Right atrium auricular region (tissue), 2 donors: ENCODE data around the gene SCUBE2. TPM values are rescaled to one million over a fixed set of nuclear protein-coding genes. Genes with fewer than 3 reads are reported as not detected.

Experiments
- DNase-seq: peaks from one replicate; pipeline ENCODE4 v3.0.0-alpha.2; 2019; ENCODE audit warnings: low spot score
- H3K27ac ChIP-seq, 2 donors: fragments of 200-600 bp; sonication (generic); 1 replicate in 1 of 2; 2 replicates in 1 of 2; pipeline ENCODE4 v1.5.1; 2016 to 2019
- H3K27me3 ChIP-seq, 2 donors: fragments of 200-600 bp; sonication (generic); one replicate each; pipeline versions ENCODE4 v1.5.1 to v1.6.0; 2017 to 2019
- H3K36me3 ChIP-seq: fragments of 200-600 bp; sonication (generic); one replicate; pipeline ENCODE4 v1.5.1; 2016
- H3K4me1 ChIP-seq, 2 donors: fragments of 200-600 bp; sonication (generic); one replicate each; pipeline versions ENCODE4 v1.5.1 to v1.6.0; 2017 to 2019
- H3K4me3 ChIP-seq, 2 donors: fragments of 200-600 bp; sonication (generic); 1 replicate in 1 of 2; 2 replicates in 1 of 2; pipeline ENCODE4 v1.5.1; 2017 to 2019; ENCODE audit warnings: mild to moderate bottlenecking in 1 of 2, moderate library complexity in 1 of 2
- H3K9me3 ChIP-seq, 2 donors: fragments of 200-600 bp; sonication (generic); one replicate each; pipeline ENCODE4 v1.5.1; 2019
- CTCF ChIP-seq, 2 donors: fragments of 200-600 bp; sonication (generic); IDR thresholded peaks; one replicate each; pipeline ENCODE4 v1.5.1; 2019; ENCODE audit warnings: antibody characterized with exemption in 2 of 2
- microRNA-seq, 2 donors: library from miRNA; unstranded; fragments of <30 nt; microRNA quantifications; one replicate each; pipeline ENCODE4, GENCODE V29; 2016 to 2017; ENCODE audit warnings: borderline number of aligned reads in 2 of 2, borderline replicate concordance in 1 of 2
- total RNA-seq, 2 donors: library from RNA; depleted of rRNA; stranded (reverse); fragments of >200 nt; gene quantifications; one replicate each; pipeline ENCODE4 v1.1.0, GENCODE V29; 2016

Gene SCUBE2
- total RNA-seq, 2 donors from 2014 or later = 0.63 to 1.6 TPM

GRCh38 chr11:8973121-8973520 lies 118.3 kb downstream of the SCUBE2 start:
- Histone ChIP-seq H3K27ac (no peak overlapping the region), H3K9me3 (no peaks in the 10 kb centered on the region), H3K4me3 (no peak overlapping the region), H3K4me1 (no peaks in the 10 kb centered on the region), H3K36me3 (no peaks in the 10 kb centered on the region), H3K27me3 (no peaks in the 10 kb centered on the region)
- no peak for TF ChIP-seq CTCF (IDR thresholded peaks at IDR 0.05)
- DNase-seq = no peak

GRCh38 chr11:8971924-8972316 lies 119.5 kb downstream of the SCUBE2 start:
- no peak for TF ChIP-seq CTCF (IDR thresholded peaks at IDR 0.05)
- H3K9me3 ChIP-seq = no peaks in the 10 kb centered on the region
- H3K36me3 ChIP-seq = no peaks in the 10 kb centered on the region
- H3K27me3 ChIP-seq = no peaks in the 10 kb centered on the region
- H3K4me1 ChIP-seq = no peaks in the 10 kb centered on the region
- H3K4me3 ChIP-seq = no peak overlapping the region
- H3K27ac ChIP-seq = no peak overlapping the region
- DNase-seq = no peak

- H3K36me3 ChIP-seq = no peaks in the 10 kb centered on the region
- TF ChIP-seq CTCF (IDR thresholded peaks at IDR 0.05) = no peak
- DNase-seq = no peak
- H3K27me3 ChIP-seq = no peaks in the 10 kb centered on the region
- H3K4me1 ChIP-seq = no peaks in the 10 kb centered on the region
- H3K9me3 ChIP-seq = no peaks in the 10 kb centered on the region
- no peak overlapping the region for H3K27ac ChIP-seq
- no peak overlapping the region for H3K4me3 ChIP-seq
Measured at GRCh38 chr11:8971196-8971923, 120.0 kb downstream of the SCUBE2 start.

Small RNA genes within 50 kb of the gene (microRNA-seq; reads per million reads assigned to microRNA genes)
- 0 reads per million in 2 donors for gene MIR5691

Other genes starting within 250 kb of the SCUBE2 start
- 10 to 100 TPM; 31.8 to 34.7 TPM for gene AKIP1, start 180.4 kb downstream of the SCUBE2 start, total RNA-seq
- gene C11orf16, start 158.7 kb downstream of the SCUBE2 start, total RNA-seq = not detected
- gene ASCL3, start 148.6 kb downstream of the SCUBE2 start, total RNA-seq = not detected
- 10 to 100 TPM; 39.5 to 50.8 TPM for gene TMEM9B, start 127.2 kb downstream of the SCUBE2 start, total RNA-seq
- gene NRIP3, start 87.6 kb downstream of the SCUBE2 start, total RNA-seq = 1 to 10 TPM; 1.4 to 2.0 TPM
- gene DENND5A, start 173.8 kb upstream of the SCUBE2 start, total RNA-seq = 10 to 100 TPM; 75.8 to 96.7 TPM
- 10 to 100 TPM; 16.9 to 20.4 TPM for gene TMEM41B, start 223.0 kb upstream of the SCUBE2 start, total RNA-seq